ENCODE results near the gene ARHGAP8.
"Not testable (repeated sequence)": the region's sequence is repeated elsewhere in the genome, so short reads cannot be mapped to it uniquely, and the experiment has no call there.

The ARHGAP8 gene

GRCh38 chr22:44726439-44726838 is 25.9 kb upstream of the ARHGAP8 start:
- DNase-seq = no peak

GRCh38 chr22:44727148-44727547 is 25.2 kb upstream of the ARHGAP8 start:
- DNase-seq = no peak

- no peak for DNase-seq
Observed at GRCh38 chr22:44727709-44728108, 24.7 kb upstream of the ARHGAP8 start.

- DNase-seq = no peak
Observed at GRCh38 chr22:44728761-44729324, 23.5 kb upstream of the ARHGAP8 start.

- no peak for DNase-seq
Observed at GRCh38 chr22:44729391-44730021, 22.9 kb upstream of the ARHGAP8 start.

- DNase-seq = no peak
Observed at GRCh38 chr22:44730022-44730393, 22.4 kb upstream of the ARHGAP8 start.

- no peak for DNase-seq
Observed at GRCh38 chr22:44730490-44731356, 21.7 kb upstream of the ARHGAP8 start.

GRCh38 chr22:44731357-44731970 is 20.9 kb upstream of the ARHGAP8 start:
- DNase-seq = no peak

- no peak for DNase-seq
Observed at GRCh38 chr22:44732017-44732561, 20.3 kb upstream of the ARHGAP8 start.

GRCh38 chr22:44732661-44733060 is 19.7 kb upstream of the ARHGAP8 start:
- no peak for DNase-seq

- DNase-seq = no peak
Observed at GRCh38 chr22:44733426-44734106, 18.8 kb upstream of the ARHGAP8 start.

- no peak for DNase-seq
Observed at GRCh38 chr22:44734278-44734677, 18.1 kb upstream of the ARHGAP8 start.

GRCh38 chr22:44734801-44735517 is 17.4 kb upstream of the ARHGAP8 start:
- DNase-seq = no peak

- peak; percentile 79 for DNase-seq
Observed at GRCh38 chr22:44735518-44736428, 16.6 kb upstream of the ARHGAP8 start.

- DNase-seq = no peak
Observed at GRCh38 chr22:44736581-44737405, 15.6 kb upstream of the ARHGAP8 start.

- no peak for DNase-seq
Observed at GRCh38 chr22:44737406-44738346, 14.7 kb upstream of the ARHGAP8 start.

GRCh38 chr22:44738347-44738715 is 14.0 kb upstream of the ARHGAP8 start:
- no peak for DNase-seq

GRCh38 chr22:44739024-44739423 is 13.4 kb upstream of the ARHGAP8 start:
- no peak for DNase-seq

- DNase-seq = not testable (repeated sequence)
Observed at GRCh38 chr22:44739666-44740065, 12.7 kb upstream of the ARHGAP8 start.

All from CD4-positive, alpha-beta T cell treated with Interleukin-17A for 1 hour (primary cell).